GOT3 (cell line): ENCODE results near the gene ST7.

Experiments used
- DNase-seq: peaks from one replicate; lab custom pipeline; 2025; ENCODE audit warnings: mixed read lengths; lab: John Stamatoyannopoulos, UW

Gene ST7

GRCh38 chr7:117130262-117130661 is 177.0 kb downstream of the ST7 start:
- DNase-seq = no peak

GRCh38 chr7:117132321-117133120 is 179.2 kb downstream of the ST7 start:
- DNase-seq = no peak

GRCh38 chr7:117133125-117133524 is 179.8 kb downstream of the ST7 start:
- no peak for DNase-seq

- no peak for DNase-seq
Observed at GRCh38 chr7:117134411-117134810, 181.1 kb downstream of the ST7 start.

- DNase-seq = no peak
Observed at GRCh38 chr7:117134889-117135552, 181.7 kb downstream of the ST7 start.

- no peak for DNase-seq
Observed at GRCh38 chr7:117135553-117135891, 182.2 kb downstream of the ST7 start.

GRCh38 chr7:117137868-117138267 is 184.6 kb downstream of the ST7 start:
- DNase-seq = no peak

GRCh38 chr7:117138495-117138894 is 185.2 kb downstream of the ST7 start:
- DNase-seq = no peak

GRCh38 chr7:117138981-117139380 is 185.7 kb downstream of the ST7 start:
- DNase-seq = no peak

GRCh38 chr7:117139397-117139984 is 186.2 kb downstream of the ST7 start:
- DNase-seq = no peak

GRCh38 chr7:117140921-117141320 is 187.6 kb downstream of the ST7 start:
- no peak for DNase-seq

- no peak for DNase-seq
Observed at GRCh38 chr7:117143066-117143465, 189.8 kb downstream of the ST7 start.

GRCh38 chr7:117143580-117143979 is 190.3 kb downstream of the ST7 start:
- no peak for DNase-seq

GRCh38 chr7:117145333-117145732 is 192.0 kb downstream of the ST7 start:
- no peak for DNase-seq

GRCh38 chr7:117146059-117146458 is 192.8 kb downstream of the ST7 start:
- DNase-seq = no peak

- DNase-seq = no peak
Observed at GRCh38 chr7:117146511-117146910, 193.2 kb downstream of the ST7 start.

- DNase-seq = no peak
Observed at GRCh38 chr7:117148971-117149370, 195.7 kb downstream of the ST7 start.

GRCh38 chr7:117149692-117150091 is 196.4 kb downstream of the ST7 start:
- DNase-seq = no peak

GRCh38 chr7:117152213-117153007 is 199.1 kb downstream of the ST7 start:
- no peak for DNase-seq

GRCh38 chr7:117153016-117153545 is 199.8 kb downstream of the ST7 start:
- DNase-seq = no peak

- DNase-seq = no peak
Observed at GRCh38 chr7:117154721-117155120, 201.4 kb downstream of the ST7 start.

GRCh38 chr7:117155694-117156093 is 202.4 kb downstream of the ST7 start:
- no peak for DNase-seq
